A549 (cell line): ENCODE data around the gene VPS52. TPM values are rescaled to one million over a fixed set of nuclear protein-coding genes. Genes with fewer than 3 reads are reported as not detected.

Experiments
- ATAC-seq, 2 experiments: fragments of 200-7000 bp in 1 of 2; fragments of >200 bp in 1 of 2; cut with Nextera tagmentation in 1 of 2; cut with Tn5 transposase in 1 of 2; 3 replicates each; pipeline versions ENCODE4 v1.8.0 to v1.9.1; 2018 to 2020; ENCODE audit warnings: mild to moderate bottlenecking in 1 of 2, moderate library complexity in 1 of 2
- CTCF ChIA-PET: fragments of 300-600 bp; sonication (Branson Sonifier 250); formaldehyde crosslinking; extraction: SDS; loops from one replicate; lab custom pipeline; 2021; ENCODE audit warnings: antibody characterized with exemption, inconsistent platforms; lab: Yijun Ruan, JAX
- POLR2A ChIA-PET: fragments of 350-600 bp; formaldehyde crosslinking; extraction: SDS; loops from one replicate; lab custom pipeline; 2021; ENCODE audit warnings: antibody characterized with exemption, inconsistent platforms; lab: Yijun Ruan, JAX
- DNase-seq, 2 experiments: peaks; one replicate each; pipeline versions ENCODE4 v3.0.0 to v3.0.0-alpha.2; 2011 to 2016; ENCODE audit warnings: low read depth in 1 of 2, low spot score in 1 of 2
- FAIRE-seq: peaks from 2 replicates; lab custom pipeline; 2011; peaks lifted over from hg19 to GRCh38; lab: Jason Lieb, UNC
- H3K27ac ChIP-seq, 2 experiments: fragments of >200 bp; sonication (Bioruptor Twin); formaldehyde crosslinking; 3 replicates each; pipeline ENCODE4 v1.5.1; 2016 to 2017
- H3K4me1 ChIP-seq: fragments of >200 bp; sonication (Bioruptor Twin); formaldehyde crosslinking; 3 replicates; pipeline ENCODE4 v1.6.1; 2016
- H3K4me2 ChIP-seq: fragments of >200 bp; sonication (Bioruptor Twin); formaldehyde crosslinking; 3 replicates; pipeline ENCODE4 v1.6.1; 2016
- H3K4me3 ChIP-seq: fragments of >200 bp; sonication (Bioruptor Twin); formaldehyde crosslinking; 3 replicates; pipeline ENCODE4 v1.5.1; 2016
- H3K9me3 ChIP-seq: fragments of >200 bp; sonication (Bioruptor Twin); formaldehyde crosslinking; 3 replicates; pipeline ENCODE4 v1.6.1; 2016
- CBX2 ChIP-seq: fragments of 200-600 bp; sonication (generic); IDR thresholded peaks from 2 replicates; pipeline ENCODE4 v1.6.1; 2016; ENCODE audit warnings: low read depth, mild to moderate bottlenecking, borderline replicate concordance
- HES2 ChIP-seq: fragments of >200 bp; sonication (Bioruptor Twin); formaldehyde crosslinking; IDR thresholded peaks from 2 replicates; pipeline ENCODE4 v1.6.1; 2016
- HOXA7 ChIP-seq: fragments of 250-450 bp; sonication (Bioruptor Pico); IDR thresholded peaks from 2 replicates; pipeline ENCODE4 v1.5.0; 2020; ENCODE audit warnings: mild to moderate bottlenecking, moderate library complexity
- JUN ChIP-seq, 2 experiments: fragments of >200 bp; sonication (Bioruptor Twin); formaldehyde crosslinking; IDR thresholded peaks; 2 replicates in 1 of 2; 3 replicates in 1 of 2; pipeline ENCODE4 v1.6.1; 2016 to 2017
- MAX ChIP-seq: IDR thresholded peaks from 2 replicates; pipeline ENCODE4 v1.6.1; 2012
- PHF8 ChIP-seq: fragments of 200-600 bp; sonication (generic); IDR thresholded peaks from 2 replicates; pipeline ENCODE4 v1.6.1; 2016; ENCODE audit warnings: low read depth, mild to moderate bottlenecking, antibody characterized with exemption, moderate library complexity, borderline replicate concordance
- POLR2A ChIP-seq: IDR thresholded peaks from 2 replicates; pipeline ENCODE4 v1.6.1; 2012; ENCODE audit warnings: mild to moderate bottlenecking, low read length
- REST ChIP-seq: fragments of 200-600 bp; sonication (generic); IDR thresholded peaks from 2 replicates; pipeline ENCODE4 v1.6.1; 2016; ENCODE audit warnings: antibody characterized with exemption, mild to moderate bottlenecking, moderate library complexity
- USF2 ChIP-seq: fragments of 450-650 bp; IDR thresholded peaks from 2 replicates; pipeline ENCODE4 v1.6.1; 2014; ENCODE audit warnings: antibody characterized with exemption
- WGBS: methylation state at CpG from one replicate; pipeline ENCODE4 v1.1.6; 2017; ENCODE audit errors: missing lambda C conversion rate; 5-methylcytosine and 5-hydroxymethylcytosine counted together
- polyA plus RNA-seq, 4 experiments: library from polyadenylated mRNA; depleted of rRNA in 3 of 4; stranded (reverse); fragments of >200 nt; fragmentation: RNase III in 1 of 4; extraction: RNeasy Plus Mini Kit Qiagen cat#74134 plus additional on column Dnase treatment in 1 of 4; gene quantifications; 2 replicates in 3 of 4; 3 replicates in 1 of 4; pipeline ENCODE4 v1.2.3, GENCODE V29; 2011 to 2017
- TF ChIP-seq, protein P1 (sequence below): fragments of >200 bp; sonication (Bioruptor Twin); formaldehyde crosslinking; IDR thresholded peaks from 3 replicates; pipeline ENCODE4 v1.6.1; 2016

VPS52 gene
- polyA plus RNA-seq, 2 of the 4 experiments (the other 2 are of a cell fraction): 22.8 to 38.9 TPM

DNA sequence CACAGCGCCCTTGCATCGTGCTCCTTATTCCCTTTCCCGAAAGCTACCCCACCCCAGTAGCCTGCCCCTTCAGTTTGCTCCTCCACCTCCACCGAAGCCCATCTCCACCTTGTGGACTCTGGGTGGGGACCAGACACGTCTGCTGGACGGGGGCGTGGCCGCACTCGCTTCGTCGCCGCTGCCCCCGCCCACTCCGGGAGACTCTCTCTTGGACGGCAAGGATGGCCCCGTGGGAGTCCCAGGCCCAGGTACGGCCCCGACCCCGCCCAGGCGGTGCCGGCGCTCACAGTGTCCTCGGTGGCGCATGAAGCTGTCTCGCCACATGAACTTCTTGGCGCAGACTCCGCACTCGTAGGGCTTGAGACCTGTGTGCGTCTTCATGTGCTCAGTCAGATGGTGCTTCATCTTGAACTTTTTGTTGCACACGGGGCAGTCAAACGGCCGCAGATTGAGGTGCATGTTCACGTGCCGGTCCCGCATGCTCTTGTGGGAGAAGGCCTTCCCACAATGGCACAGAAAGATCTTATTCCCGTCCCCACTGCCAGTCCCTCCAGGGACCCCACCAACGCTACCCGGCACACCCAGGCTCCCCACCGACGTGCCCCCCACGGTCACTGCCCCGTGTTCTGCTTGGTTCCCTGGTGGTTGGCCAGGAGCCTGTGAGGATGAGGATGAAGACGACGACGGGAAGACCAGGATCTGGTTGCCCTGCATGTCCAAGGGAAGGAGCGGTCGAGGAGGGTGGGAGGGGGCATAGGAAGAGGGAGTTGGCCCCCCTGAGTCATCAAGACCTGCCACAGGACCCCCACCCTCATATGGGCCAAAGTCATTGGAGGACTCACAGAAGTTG lies 43.5 kb upstream of the VPS52 start:
- Histone ChIP-seq H3K4me3 (peak overlapping the region; percentile 74), H3K4me1 (peaks cover 35% of the 10 kb centered on the region), H3K27ac (peak overlapping the region; percentile 93 to 97), H3K9me3 (no peaks in the 10 kb centered on the region), H3K4me2 (peak overlapping the region; percentile 92)
- CTCF ChIA-PET: interaction anchor here (3.5 kb wide), 1 partner anchor 16 kb away, joined by 8 read pairs; no protein-coding TSS in a partner anchor
- no peak for FAIRE-seq
- peak; percentile 27; the same call in 1 of the 2 replicates for TF ChIP-seq MAX
- TF ChIP-seq HES2: no peak
- TF ChIP-seq, protein P1, sequence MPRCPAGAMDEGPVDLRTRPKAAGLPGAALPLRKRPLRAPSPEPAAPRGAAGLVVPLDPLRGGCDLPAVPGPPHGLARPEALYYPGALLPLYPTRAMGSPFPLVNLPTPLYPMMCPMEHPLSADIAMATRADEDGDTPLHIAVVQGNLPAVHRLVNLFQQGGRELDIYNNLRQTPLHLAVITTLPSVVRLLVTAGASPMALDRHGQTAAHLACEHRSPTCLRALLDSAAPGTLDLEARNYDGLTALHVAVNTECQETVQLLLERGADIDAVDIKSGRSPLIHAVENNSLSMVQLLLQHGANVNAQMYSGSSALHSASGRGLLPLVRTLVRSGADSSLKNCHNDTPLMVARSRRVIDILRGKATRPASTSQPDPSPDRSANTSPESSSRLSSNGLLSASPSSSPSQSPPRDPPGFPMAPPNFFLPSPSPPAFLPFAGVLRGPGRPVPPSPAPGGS: 0 out of 3 replicates have a peak, but pooled peaks have one; percentile 20
- peak; percentile 41 to 72 for DNase-seq
- ATAC-seq: peak; percentile 44 to 55
- POLR2A ChIA-PET: no interaction called here
- WGBS: 58% methylated on average over 26 of the region's 47 CpGs

- FAIRE-seq: no peak
- ChIA-PET POLR2A (no interaction called here), CTCF (no interaction called here)
- H3K4me2 ChIP-seq: peak overlapping the region; percentile 92
- peak; percentile 65 to 89 for DNase-seq
- peak; percentile 54 to 57 for ATAC-seq
- TF ChIP-seq USF2 (0 out of 2 replicates have a peak, but pooled peaks have one; percentile 55), HOXA7 (CRISPR knock-in tag) (no peak)
- no peaks in the 10 kb centered on the region for H3K9me3 ChIP-seq
- 4% methylated on average over 10 of the region's 10 CpGs for WGBS
- H3K4me1 ChIP-seq: peaks cover 35% of the 10 kb centered on the region
- H3K4me3 ChIP-seq: peak overlapping the region; percentile 74
- H3K27ac ChIP-seq: peak overlapping the region; percentile 93 to 97
Measured at GRCh38 chr6:33314515-33314942, 42.9 kb upstream of the VPS52 start.

GRCh38 chr6:33313709-33314514 lies 42.2 kb upstream of the VPS52 start, which contains the start of gene TAPBP:
Gene TAPBP (minus strand): TSS chr6:33314078. CDS start chr6:33314041, 37 bp downstream.
- H3K4me2 ChIP-seq: peak within 1 kb of the TSS; percentile 92
- peak; percentile 8 to 25; a peak in 4 of 6 replicates for ATAC-seq
- peak; percentile 32 to 44 for DNase-seq
- POLR2A ChIA-PET: interaction anchor here (1.1 kb wide), 1 partner anchor 14 kb away, joined by 5 read pairs; no protein-coding TSS in a partner anchor
- peak within 1 kb of the TSS; percentile 93 to 97 for H3K27ac ChIP-seq
- FAIRE-seq: no peak
- 0 out of 5 replicates have a peak, but pooled peaks of 1 of the 2 experiments have one; percentile 10 for TF ChIP-seq JUN (IDR thresholded peaks at IDR 0.05)
- TF ChIP-seq POLR2A: no peak
- TF ChIP-seq PHF8: peak; percentile 27; the same call in 1 of the 2 replicates
- CTCF ChIA-PET: interaction anchor here (2.5 to 6.0 kb wide), 2 partner anchors 14 to 34 kb away, joined by 9 to 40 read pairs; partner anchors contain the start of gene RGL2
- peaks cover 31% of the 10 kb centered on the region for H3K4me1 ChIP-seq
- WGBS: 1% methylated on average over 38 of the region's 47 CpGs
- no peaks in the 10 kb centered on the region for H3K9me3 ChIP-seq
- H3K4me3 ChIP-seq: peak within 1 kb of the TSS; percentile 74

GRCh38 chr6:33313105-33313708 lies 41.5 kb upstream of the VPS52 start:
- no peak for DNase-seq
- POLR2A ChIA-PET: interaction anchor here (1.1 kb wide), 1 partner anchor 13 kb away, joined by 5 read pairs; no protein-coding TSS in a partner anchor
- WGBS: 3% methylated on average over 6 of the region's 33 CpGs
- peak in 1 of 2 experiments; percentile 16; a peak in 3 of 6 replicates for ATAC-seq
- peak overlapping the region; percentile 74 for H3K4me3 ChIP-seq
- CTCF ChIA-PET: interaction anchor here (0.9 to 6.0 kb wide), 4 partner anchors 13 to 35 kb away, joined by 3 to 40 read pairs (median 9); partner anchors contain the start of gene RGL2
- TF ChIP-seq HES2 (no peak), CBX2 (no peak), REST (no peak)
- H3K9me3 ChIP-seq: no peaks in the 10 kb centered on the region
- peaks cover 25% of the 10 kb centered on the region for H3K4me1 ChIP-seq
- H3K4me2 ChIP-seq: peak overlapping the region; percentile 92
- FAIRE-seq: no peak
- peak overlapping the region; percentile 93 to 97 for H3K27ac ChIP-seq
